GM13977 (cell line): Measurements from ENCODE around the gene STMND1.

Experiments
- DNase-seq: peaks from one replicate; pipeline ENCODE4 v3.0.0; 2012; ENCODE audit warnings: low spot score
- in situ Hi-C: fragments of 300-500 bp; cut with MboI; formaldehyde crosslinking; loops from one replicate; pipeline ENCODE4 v1.12.0; 2022; ENCODE audit warnings: low sequenced_read_pairs, low pct_unique_long_range_greater_than_20kb, mixed read lengths, inconsistent platforms; ENCODE audit not compliant: unreplicated experiment
- TF ChIP-seq, protein P1 (sequence below): IDR thresholded peaks from 2 replicates; pipeline ENCODE4 v1.5.1; 2012; ENCODE audit warnings: mild to moderate bottlenecking, control low read depth; ENCODE audit not compliant: insufficient read depth; ENCODE audit errors: extremely low read depth, missing control alignments

Gene STMND1

DNA sequence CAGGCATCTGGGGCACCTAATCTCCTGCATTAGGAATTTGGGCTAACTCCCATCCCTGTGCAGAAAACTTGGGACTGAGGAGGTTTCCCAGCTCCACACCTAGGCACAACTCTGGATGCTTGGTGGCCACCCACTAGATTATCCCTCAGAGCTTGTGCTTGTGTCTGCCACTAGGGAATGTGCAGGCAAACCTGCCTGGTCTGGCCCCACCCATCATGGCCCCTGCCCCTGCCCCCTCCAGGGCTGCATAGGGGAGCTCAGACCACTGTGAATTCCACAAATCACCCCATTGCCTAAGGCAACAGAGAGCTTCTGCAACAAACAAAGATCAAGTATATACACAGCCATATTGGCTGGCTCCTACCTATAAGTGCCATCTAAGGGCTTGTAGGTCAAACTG lies 31.1 kb downstream of the STMND1 start:
- DNase-seq = no peak
- TF ChIP-seq, protein P1, sequence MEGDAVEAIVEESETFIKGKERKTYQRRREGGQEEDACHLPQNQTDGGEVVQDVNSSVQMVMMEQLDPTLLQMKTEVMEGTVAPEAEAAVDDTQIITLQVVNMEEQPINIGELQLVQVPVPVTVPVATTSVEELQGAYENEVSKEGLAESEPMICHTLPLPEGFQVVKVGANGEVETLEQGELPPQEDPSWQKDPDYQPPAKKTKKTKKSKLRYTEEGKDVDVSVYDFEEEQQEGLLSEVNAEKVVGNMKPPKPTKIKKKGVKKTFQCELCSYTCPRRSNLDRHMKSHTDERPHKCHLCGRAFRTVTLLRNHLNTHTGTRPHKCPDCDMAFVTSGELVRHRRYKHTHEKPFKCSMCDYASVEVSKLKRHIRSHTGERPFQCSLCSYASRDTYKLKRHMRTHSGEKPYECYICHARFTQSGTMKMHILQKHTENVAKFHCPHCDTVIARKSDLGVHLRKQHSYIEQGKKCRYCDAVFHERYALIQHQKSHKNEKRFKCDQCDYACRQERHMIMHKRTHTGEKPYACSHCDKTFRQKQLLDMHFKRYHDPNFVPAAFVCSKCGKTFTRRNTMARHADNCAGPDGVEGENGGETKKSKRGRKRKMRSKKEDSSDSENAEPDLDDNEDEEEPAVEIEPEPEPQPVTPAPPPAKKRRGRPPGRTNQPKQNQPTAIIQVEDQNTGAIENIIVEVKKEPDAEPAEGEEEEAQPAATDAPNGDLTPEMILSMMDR = no peak
- in situ Hi-C loops = no loop called here

DNA sequence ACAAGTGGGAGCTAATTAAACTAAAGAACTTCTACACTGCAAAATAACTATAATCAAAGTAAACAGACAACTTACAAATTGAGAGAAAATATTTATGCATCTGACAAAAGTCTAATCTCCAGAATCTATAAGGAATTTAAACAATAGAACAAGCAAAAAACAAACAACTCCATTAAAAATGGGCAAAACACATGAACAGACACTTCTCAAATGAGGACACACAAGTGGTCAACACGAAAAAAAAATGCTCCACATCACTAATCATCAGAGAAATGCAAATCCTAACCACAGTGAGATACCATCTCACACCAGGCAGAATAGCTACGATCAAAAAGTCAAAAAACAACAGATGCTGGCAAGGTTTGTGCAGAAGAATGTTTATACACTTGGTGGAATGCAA lies 36.2 kb downstream of the STMND1 start:
- TF ChIP-seq, protein P1 = no peak
- no peak for DNase-seq
- in situ Hi-C loops = no loop called here

DNA sequence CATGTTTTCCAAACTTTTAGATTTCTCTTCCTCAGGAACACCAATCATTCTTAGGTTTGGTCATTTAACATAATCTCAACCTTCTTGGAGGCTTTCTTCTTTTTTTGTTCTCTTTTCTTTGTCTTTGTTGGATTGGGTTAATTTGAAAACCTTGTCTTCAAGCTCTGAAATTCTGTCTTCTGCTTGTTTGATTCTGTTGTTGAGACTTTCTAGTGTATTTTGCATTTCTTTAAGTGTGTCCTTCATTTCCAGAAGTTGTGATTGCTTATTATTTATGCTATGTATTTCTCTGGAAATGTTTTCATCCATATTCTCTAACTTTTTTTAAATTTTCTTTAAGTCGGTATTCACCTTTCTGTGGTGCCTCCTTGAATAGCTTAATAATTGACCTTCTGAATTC lies 42.2 kb downstream of the STMND1 start:
- in situ Hi-C loops = no loop called here
- DNase-seq = no peak
- TF ChIP-seq, protein P1 = no peak

DNA sequence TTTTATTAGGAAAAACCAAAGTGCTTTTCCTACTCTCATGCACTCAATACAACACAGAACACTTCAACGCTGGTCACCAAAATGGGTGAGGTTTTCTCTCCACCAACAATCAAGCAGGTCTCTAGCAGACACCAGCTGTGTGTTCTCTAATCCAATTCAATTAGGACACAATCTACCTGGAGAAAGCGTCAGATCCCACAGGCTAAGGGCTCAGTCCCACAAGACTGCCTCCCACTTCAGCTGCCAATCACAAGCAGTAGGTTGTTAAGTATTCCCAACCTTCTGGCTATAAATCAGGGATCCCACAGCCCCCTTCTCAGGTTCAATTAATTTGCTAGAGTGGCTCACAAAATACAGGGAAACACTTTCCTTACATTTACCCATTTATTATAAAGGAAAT lies 47.7 kb downstream of the STMND1 start:
- in situ Hi-C loops = no loop called here
- TF ChIP-seq, protein P1 = no peak
- DNase-seq = no peak

DNA sequence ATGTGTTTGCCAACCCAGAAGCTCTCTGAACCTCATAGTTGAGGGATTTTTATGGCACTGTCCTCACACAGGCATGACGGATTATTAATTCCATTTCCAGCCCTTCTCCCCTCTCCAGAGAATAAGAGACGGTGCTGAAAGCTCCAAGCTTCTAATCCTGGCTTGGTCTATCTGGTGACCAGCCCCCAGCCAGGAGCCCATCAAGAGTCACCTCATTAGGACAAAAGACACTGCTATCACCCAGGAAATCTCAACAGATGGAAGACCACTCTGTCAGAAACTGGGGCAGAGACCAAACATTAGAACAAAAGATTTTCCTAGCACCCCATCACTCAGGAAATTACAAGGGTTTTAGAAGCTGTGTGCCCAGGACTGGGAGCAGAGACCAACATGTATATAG lies 48.2 kb downstream of the STMND1 start:
- DNase-seq = no peak
- TF ChIP-seq, protein P1 = no peak
- in situ Hi-C loops = loop anchor here (10.0 to 25.0 kb wide), 2 partner anchors 437 to 655 kb away; no protein-coding TSS in a partner anchor

DNA sequence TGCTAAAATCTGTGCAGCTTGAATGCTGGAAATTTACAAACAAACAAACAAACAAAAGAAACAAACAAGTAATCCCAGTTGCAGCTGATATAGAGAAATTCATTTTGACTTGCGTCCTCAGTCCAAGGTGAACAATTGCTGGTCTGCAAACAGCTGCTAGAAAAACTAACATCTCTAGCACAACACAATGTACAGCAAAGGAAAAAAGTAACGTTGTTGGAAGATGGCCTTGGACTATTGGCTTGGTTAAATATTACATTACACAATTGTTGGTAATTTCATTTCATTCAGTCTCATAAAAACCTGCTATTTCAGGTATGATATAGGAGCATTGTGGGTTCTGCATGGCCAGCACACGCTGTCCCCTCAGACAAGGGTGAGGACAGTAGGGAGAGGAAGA lies 50.0 kb downstream of the STMND1 start:
- TF ChIP-seq, protein P1 = no peak
- in situ Hi-C loops = loop anchor here (10.0 to 25.0 kb wide), 2 partner anchors 435 to 653 kb away; no protein-coding TSS in a partner anchor
- DNase-seq = no peak

DNA sequence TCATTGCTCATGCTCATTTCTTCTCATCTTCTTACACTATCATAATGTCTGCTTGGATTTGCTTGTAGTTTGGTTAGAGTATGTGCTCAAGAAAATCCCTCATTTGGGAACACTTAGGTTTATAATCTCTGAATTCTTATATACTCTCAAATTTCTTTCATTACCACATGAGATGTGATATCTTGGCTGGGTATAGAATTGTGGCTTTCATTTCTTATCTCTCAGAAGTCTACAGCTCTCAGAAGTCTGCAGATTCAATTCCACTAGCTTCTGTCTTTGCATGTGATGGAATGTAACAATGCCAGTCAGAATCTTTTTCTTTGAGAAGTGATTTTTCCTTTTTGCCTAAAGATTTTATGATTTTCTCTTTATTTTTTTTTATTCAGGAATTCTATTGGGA lies 50.9 kb downstream of the STMND1 start:
- no peak for DNase-seq
- in situ Hi-C loops = loop anchor here (10.0 to 25.0 kb wide), 2 partner anchors 435 to 652 kb away; no protein-coding TSS in a partner anchor
- TF ChIP-seq, protein P1 = no peak
